ENCODE measurements around the gene IPCEF1.

IPCEF1 gene

DNA sequence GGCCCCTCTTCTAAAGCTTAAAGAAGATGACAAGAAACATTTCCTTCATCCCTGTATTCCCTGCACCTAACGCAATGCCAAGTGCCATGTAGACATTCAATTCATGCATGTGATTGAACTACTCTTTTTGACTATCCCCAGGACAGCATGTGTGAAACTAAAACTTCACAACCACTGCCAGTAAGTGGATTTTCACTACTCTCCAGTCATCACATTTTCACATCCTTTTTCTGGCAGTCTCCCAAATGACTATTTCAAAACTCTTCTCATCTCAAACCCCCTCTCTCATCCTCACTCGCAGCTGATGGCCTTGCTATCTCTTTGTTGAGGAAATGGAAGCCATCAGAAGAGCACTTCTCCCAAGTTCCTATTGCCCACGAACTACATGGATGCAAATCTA is 194.9 kb downstream of the IPCEF1 start:
- Histone ChIP-seq H3K4me3 (ENCODE audit: low read length) (no peak overlapping the region), H3K9me3 (ENCODE audit: low read length) (no peaks in the 10 kb centered on the region), H3K4me1 (ENCODE audit: insufficient read depth, low read length) (no peaks in the 10 kb centered on the region)

DNA sequence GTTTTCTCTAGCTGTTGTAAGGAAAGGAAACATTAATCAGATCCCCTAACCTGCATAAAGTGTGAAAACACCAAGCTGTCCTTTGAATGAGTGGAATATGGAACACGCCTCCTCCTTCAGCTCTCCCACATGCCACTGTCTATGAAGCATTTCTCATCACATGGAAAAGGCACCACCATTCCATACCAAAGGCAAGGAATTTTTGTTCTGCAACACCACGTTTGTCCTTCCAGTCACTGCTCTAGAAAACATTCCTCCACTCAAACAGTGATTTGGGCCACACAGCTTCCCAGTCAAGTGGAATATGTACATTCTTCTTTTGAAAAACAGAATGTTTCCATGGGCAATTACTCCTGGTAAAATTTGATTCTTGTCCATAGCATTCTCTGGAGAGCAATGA is 197.5 kb downstream of the IPCEF1 start:
- Histone ChIP-seq H3K4me3 (ENCODE audit: low read length) (no peak overlapping the region), H3K9me3 (ENCODE audit: low read length) (no peaks in the 10 kb centered on the region), H3K4me1 (ENCODE audit: insufficient read depth, low read length) (no peaks in the 10 kb centered on the region), H2AFZ (ENCODE audit: low read depth, low read length) (no peak overlapping the region), H3K27me3 (ENCODE audit: insufficient read depth, low read length) (no peaks in the 10 kb centered on the region), H3K36me3 (ENCODE audit: insufficient read depth, low read length) (no peaks in the 10 kb centered on the region)

More for the DNA sequence above, 194.9 kb downstream of the IPCEF1 start:
- Histone ChIP-seq H3K27me3 (ENCODE audit: insufficient read depth, low read length) (no peaks in the 10 kb centered on the region), H2AFZ (ENCODE audit: low read depth, low read length) (no peak overlapping the region), H3K36me3 (ENCODE audit: insufficient read depth, low read length) (no peaks in the 10 kb centered on the region)

DNA sequence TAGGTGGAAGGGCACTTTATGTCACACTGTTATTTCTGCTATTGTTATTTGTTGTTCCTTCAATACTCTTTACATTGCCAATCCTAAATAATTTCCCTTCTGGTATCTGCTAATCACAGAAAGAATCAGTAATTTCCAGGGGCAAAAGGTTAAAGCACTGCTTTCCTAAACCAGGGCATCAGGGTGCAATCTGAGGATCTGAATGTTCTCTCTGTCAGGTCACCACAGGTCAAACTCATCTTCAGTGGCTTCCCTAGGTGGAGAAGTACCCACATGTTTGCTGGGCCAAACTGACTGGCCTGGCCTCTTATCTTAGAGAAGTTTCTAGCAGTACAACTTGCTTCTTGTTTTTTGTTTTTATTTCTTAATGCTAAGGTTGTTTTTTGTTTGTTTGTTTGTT is 198.9 kb downstream of the IPCEF1 start:
- H3K27me3 ChIP-seq (ENCODE audit: insufficient read depth, low read length) = no peaks in the 10 kb centered on the region
- no peaks in the 10 kb centered on the region for H3K9me3 ChIP-seq (ENCODE audit: low read length)
- no peak overlapping the region for H3K4me3 ChIP-seq (ENCODE audit: low read length)
- no peak overlapping the region for H2AFZ ChIP-seq (ENCODE audit: low read depth, low read length)
- no peaks in the 10 kb centered on the region for H3K36me3 ChIP-seq (ENCODE audit: insufficient read depth, low read length)
- H3K4me1 ChIP-seq (ENCODE audit: insufficient read depth, low read length) = no peaks in the 10 kb centered on the region

DNA sequence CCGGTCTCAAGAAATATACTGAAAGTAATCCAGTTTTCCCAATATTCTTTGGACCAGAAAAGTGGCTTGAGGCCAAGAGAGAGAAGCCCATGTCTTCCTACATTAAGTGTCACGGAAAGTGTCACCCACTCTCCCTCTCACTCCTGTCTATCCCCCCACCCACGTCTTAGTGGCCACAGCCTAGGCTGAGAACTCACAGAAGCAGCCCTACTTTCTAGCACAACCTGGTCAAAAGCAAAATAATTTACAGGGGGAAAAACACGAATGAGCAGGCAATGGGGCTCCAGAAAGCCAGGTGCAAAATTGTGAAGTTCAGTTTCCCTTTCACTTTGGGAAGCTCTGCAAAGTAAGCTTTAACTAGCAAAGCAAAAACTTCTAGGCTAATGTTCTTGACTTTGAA is 199.5 kb downstream of the IPCEF1 start:
- no peaks in the 10 kb centered on the region for H3K27me3 ChIP-seq (ENCODE audit: insufficient read depth, low read length)
- H3K4me1 ChIP-seq (ENCODE audit: insufficient read depth, low read length) = no peaks in the 10 kb centered on the region
- H3K36me3 ChIP-seq (ENCODE audit: insufficient read depth, low read length) = no peaks in the 10 kb centered on the region
- H3K4me3 ChIP-seq (ENCODE audit: low read length) = no peak overlapping the region
- no peak overlapping the region for H2AFZ ChIP-seq (ENCODE audit: low read depth, low read length)
- no peaks in the 10 kb centered on the region for H3K9me3 ChIP-seq (ENCODE audit: low read length)

DNA sequence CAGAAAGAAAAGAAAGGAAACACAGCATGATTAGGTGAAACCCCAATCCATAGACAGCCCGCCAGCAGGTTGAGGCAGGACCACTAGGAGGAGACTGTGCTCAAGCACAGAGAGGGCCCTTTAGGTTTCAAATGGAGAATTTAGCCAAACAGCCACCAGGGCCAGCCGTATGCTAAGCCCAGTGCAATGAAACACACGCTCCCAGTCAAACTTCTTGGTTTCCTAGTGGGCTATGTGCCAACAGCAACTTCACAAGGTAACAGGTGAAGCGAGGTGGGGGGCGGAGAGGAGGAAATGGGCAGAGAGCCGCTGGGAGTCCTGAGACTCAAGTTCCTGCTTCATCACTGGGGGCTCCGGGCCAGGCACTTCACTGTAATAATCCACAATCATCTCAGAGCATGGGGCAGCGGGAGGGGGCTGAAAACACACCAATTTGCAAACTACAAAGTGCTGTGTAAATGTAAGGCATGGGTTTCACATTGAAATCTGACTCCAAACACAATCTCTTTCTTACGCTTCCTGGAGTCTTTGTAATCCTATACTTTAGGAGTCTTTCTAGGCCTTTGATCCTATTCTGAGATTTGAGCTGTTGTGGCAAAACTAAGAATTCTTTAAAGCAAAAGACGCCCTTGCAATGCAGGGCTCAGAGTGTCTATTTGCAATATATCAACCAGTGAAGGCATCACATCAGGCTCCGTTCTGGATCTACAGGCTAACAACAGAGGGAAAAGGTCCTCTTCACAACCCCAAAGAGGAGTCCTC is 200.3 kb downstream of the IPCEF1 start:
- no peak overlapping the region for H3K4me3 ChIP-seq (ENCODE audit: low read length)
- H3K27me3 ChIP-seq (ENCODE audit: insufficient read depth, low read length) = no peaks in the 10 kb centered on the region
- H2AFZ ChIP-seq (ENCODE audit: low read depth, low read length) = no peak overlapping the region
- H3K4me1 ChIP-seq (ENCODE audit: insufficient read depth, low read length) = no peaks in the 10 kb centered on the region
- no peaks in the 10 kb centered on the region for H3K36me3 ChIP-seq (ENCODE audit: insufficient read depth, low read length)
- no peaks in the 10 kb centered on the region for H3K9me3 ChIP-seq (ENCODE audit: low read length)

DNA sequence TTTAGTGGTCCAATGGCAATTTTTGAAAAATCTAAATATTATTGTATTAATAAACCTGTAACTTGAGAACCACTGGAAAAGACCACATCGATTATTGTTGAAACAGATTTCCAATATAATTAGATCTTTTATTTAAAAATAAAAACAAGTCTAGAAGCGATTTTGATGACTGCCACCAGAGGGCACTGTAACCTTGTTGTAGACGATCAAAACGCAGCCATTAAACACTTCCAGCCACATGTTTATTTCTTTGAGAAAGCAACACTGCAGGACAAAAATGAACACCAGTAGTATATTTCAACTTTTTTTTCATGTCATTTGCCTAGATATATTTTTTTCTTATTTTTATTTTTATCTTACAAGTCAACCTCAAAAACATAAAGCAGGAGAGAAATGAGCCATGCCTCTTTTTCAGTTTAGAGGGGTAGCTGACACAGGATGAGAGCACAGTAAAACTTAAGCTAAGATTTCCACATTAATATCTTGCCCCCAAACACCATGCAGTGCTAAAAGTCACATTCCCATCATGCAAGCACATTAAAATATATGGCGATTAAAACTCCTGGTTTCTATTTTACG is 202.1 kb downstream of the IPCEF1 start:
- Histone ChIP-seq H3K4me1 (ENCODE audit: insufficient read depth, low read length) (no peaks in the 10 kb centered on the region), H3K4me3 (ENCODE audit: low read length) (no peak overlapping the region), H3K36me3 (ENCODE audit: insufficient read depth, low read length) (no peaks in the 10 kb centered on the region), H3K27me3 (ENCODE audit: insufficient read depth, low read length) (no peaks in the 10 kb centered on the region), H2AFZ (ENCODE audit: low read depth, low read length) (no peak overlapping the region), H3K9me3 (ENCODE audit: low read length) (no peaks in the 10 kb centered on the region)

DNA sequence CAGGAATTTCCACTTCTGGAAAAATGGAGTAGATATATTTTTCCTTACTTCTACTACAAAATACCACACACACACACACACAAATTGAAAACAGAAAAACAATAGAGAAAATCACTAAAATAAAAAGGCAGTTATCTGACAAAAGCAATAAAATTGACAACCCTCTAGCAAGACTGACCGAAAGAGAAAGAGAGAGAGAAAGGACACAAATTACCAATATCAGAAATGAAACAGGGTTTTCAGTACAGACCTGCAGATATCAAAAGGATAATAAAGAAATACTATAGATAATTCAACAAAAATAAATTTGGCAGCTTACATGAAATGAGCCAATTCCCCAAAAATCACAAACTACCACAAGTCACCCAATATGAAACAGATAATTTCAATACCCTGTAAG is 212.8 kb downstream of the IPCEF1 start:
- Histone ChIP-seq H3K4me1 (ENCODE audit: insufficient read depth, low read length) (peaks cover 7% of the 10 kb centered on the region), H3K27me3 (ENCODE audit: insufficient read depth, low read length) (no peaks in the 10 kb centered on the region), H2AFZ (ENCODE audit: low read depth, low read length) (no peak overlapping the region), H3K4me3 (ENCODE audit: low read length) (no peak overlapping the region), H3K36me3 (ENCODE audit: insufficient read depth, low read length) (no peaks in the 10 kb centered on the region), H3K9me3 (ENCODE audit: low read length) (no peaks in the 10 kb centered on the region)

DNA sequence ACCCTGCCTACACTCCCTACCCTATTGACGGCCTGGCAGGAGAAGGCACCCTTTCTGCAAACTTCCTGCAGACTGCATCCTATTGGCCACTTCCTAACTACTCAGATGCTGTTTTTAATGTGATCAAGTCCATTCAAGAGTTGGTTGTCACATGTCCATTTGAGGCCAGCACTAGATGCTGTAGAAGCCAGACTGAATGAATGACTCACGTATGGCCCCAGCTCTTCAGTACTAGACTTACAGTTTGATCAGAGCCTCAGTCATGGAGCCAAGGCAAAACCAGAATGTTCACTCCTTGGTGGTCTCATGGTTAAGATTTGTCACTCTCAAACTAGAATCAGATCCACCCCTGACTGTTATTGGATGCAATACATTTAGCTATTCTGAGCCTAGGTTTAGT is 215.9 kb downstream of the IPCEF1 start:
- Histone ChIP-seq H3K4me3 (ENCODE audit: low read length) (no peak overlapping the region), H3K4me1 (ENCODE audit: insufficient read depth, low read length) (peaks cover 7% of the 10 kb centered on the region), H2AFZ (ENCODE audit: low read depth, low read length) (no peak overlapping the region), H3K9me3 (ENCODE audit: low read length) (no peaks in the 10 kb centered on the region), H3K36me3 (ENCODE audit: insufficient read depth, low read length) (no peaks in the 10 kb centered on the region), H3K27me3 (ENCODE audit: insufficient read depth, low read length) (no peaks in the 10 kb centered on the region)

DNA sequence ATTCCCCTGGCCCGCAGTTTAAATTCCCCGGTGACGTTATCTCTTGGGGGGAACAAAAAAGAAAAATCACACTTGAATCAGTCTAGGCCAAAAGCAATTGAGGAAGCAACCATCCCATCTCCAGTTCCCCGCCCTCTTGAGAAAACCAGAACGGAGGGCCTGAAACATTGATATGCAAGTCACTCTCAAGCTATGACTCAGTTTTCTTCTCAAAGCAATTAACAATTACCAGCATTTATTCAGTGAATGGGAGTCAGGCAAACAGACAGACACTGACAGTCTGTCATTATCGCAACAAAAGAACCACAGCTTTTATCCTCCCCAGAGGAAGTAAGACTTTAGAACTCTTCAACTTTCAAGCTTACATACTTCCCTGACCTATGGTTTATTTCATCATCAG is 216.7 kb downstream of the IPCEF1 start:
- no peak overlapping the region for H3K4me3 ChIP-seq (ENCODE audit: low read length)
- H3K4me1 ChIP-seq (ENCODE audit: insufficient read depth, low read length) = peaks cover 7% of the 10 kb centered on the region
- H3K9me3 ChIP-seq (ENCODE audit: low read length) = no peaks in the 10 kb centered on the region
- H3K27me3 ChIP-seq (ENCODE audit: insufficient read depth, low read length) = no peaks in the 10 kb centered on the region
- H3K36me3 ChIP-seq (ENCODE audit: insufficient read depth, low read length) = no peaks in the 10 kb centered on the region
- no peak overlapping the region for H2AFZ ChIP-seq (ENCODE audit: low read depth, low read length)

DNA sequence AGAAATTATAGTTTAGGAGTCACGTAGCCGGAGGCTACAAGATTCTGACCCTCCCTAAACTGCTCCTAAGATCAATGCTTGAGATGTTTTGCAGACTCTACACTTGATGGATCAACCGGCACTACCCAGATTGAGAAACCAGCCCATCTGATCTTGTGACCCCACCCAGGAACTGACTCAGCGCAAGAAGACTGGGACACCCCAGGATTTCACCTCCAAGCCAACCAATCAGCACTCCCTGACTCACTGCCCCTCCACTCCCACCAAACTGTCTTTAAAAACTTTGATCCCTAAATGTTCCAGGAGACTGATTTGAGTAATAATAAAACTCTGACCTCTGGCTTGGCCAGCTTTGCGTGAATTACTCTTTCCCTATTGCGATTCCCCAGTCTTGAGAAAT is 217.8 kb downstream of the IPCEF1 start:
- no peak overlapping the region for H2AFZ ChIP-seq (ENCODE audit: low read depth, low read length)
- no peaks in the 10 kb centered on the region for H3K36me3 ChIP-seq (ENCODE audit: insufficient read depth, low read length)
- H3K27me3 ChIP-seq (ENCODE audit: insufficient read depth, low read length) = no peaks in the 10 kb centered on the region
- H3K9me3 ChIP-seq (ENCODE audit: low read length) = no peaks in the 10 kb centered on the region
- no peak overlapping the region for H3K4me3 ChIP-seq (ENCODE audit: low read length)
- H3K4me1 ChIP-seq (ENCODE audit: insufficient read depth, low read length) = peaks cover 7% of the 10 kb centered on the region

DNA sequence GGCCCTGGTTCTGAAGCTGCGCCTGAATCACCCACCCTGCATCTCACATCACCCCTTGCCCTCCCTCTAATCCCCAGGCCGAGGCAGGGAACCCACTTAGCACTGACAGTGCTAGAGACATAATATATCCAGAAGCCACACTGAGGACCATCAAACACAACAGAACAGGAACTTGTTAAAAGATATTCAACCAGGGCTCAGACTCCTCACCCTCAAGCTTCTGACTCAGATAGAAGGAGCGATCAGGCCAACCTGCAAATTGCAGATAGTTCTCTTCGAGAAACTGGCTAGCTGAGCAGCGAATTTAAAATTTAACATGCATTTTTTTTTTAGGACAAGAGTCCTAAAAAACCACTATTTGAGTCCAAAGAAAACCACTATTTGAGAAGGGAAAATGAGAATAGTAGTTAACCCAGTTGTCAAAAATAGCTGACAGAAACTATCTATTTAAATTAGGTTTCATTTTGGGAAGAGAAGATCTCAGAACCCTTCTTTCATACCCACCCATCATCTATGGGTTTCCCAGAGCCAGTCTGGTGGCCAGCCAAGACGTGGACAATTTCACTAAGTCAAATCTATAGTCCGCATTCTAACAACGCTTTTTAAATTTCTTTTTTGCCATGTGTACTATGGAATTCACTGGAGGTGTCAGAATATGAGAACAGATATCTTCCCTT is 222.0 kb downstream of the IPCEF1 start:
- Histone ChIP-seq H3K4me3 (ENCODE audit: low read length) (no peak overlapping the region), H3K9me3 (ENCODE audit: low read length) (no peaks in the 10 kb centered on the region), H3K4me1 (ENCODE audit: insufficient read depth, low read length) (peaks cover 5% of the 10 kb centered on the region), H3K27me3 (ENCODE audit: insufficient read depth, low read length) (no peaks in the 10 kb centered on the region), H2AFZ (ENCODE audit: low read depth, low read length) (no peak overlapping the region), H3K36me3 (ENCODE audit: insufficient read depth, low read length) (no peaks in the 10 kb centered on the region)

DNA sequence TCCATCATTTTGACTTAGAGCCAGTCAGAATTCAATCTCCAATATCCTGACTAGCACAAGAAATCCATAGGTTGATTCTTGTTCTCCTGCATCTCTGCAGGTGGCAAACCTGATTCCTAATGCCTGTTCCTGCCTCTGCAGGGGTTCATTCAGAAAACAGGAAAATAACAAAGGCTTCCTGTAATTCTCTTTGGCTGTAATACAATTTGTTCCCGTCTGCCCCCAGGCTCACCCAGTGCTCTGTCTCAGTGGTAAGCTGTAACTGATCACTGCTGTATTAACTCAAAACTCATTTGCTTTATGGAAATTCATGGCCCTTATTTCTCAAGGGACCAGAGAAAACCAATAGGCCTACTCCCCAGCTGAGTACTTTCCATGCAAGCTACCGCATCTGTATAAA is 228.9 kb downstream of the IPCEF1 start:
- no peaks in the 10 kb centered on the region for H3K36me3 ChIP-seq (ENCODE audit: insufficient read depth, low read length)
- H2AFZ ChIP-seq (ENCODE audit: low read depth, low read length) = no peak overlapping the region
- H3K9me3 ChIP-seq (ENCODE audit: low read length) = no peaks in the 10 kb centered on the region
- no peaks in the 10 kb centered on the region for H3K27me3 ChIP-seq (ENCODE audit: insufficient read depth, low read length)
- peaks cover 3% of the 10 kb centered on the region for H3K4me1 ChIP-seq (ENCODE audit: insufficient read depth, low read length)
- H3K4me3 ChIP-seq (ENCODE audit: low read length) = no peak overlapping the region

DNA sequence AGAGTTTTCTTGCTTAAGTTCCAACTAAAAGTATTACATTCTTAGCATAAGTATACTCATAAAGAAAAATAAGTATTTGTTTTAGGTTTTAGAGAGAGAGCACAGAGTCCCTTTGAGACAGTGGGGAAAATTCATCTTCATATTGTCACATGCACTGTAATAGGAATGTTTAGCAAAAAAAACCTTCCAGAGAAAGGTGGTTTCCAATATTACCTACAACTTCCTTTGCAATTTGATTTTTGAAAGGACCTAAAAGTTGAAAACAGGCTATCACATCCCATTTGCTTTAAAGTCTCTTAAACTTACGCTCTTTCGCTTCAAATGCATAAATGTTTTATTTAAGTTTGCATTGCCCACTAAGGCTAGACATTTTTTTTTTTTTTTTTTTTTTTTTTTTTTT is 231.2 kb downstream of the IPCEF1 start:
- no peaks in the 10 kb centered on the region for H3K27me3 ChIP-seq (ENCODE audit: insufficient read depth, low read length)
- H2AFZ ChIP-seq (ENCODE audit: low read depth, low read length) = no peak overlapping the region
- no peak overlapping the region for H3K4me3 ChIP-seq (ENCODE audit: low read length)
- H3K36me3 ChIP-seq (ENCODE audit: insufficient read depth, low read length) = no peaks in the 10 kb centered on the region
- no peaks in the 10 kb centered on the region for H3K4me1 ChIP-seq (ENCODE audit: insufficient read depth, low read length)
- H3K9me3 ChIP-seq (ENCODE audit: low read length) = no peaks in the 10 kb centered on the region
